CD4-positive, alpha-beta T cell (primary cell): ENCODE data around the gene PARD6G. TPM values are rescaled to one million over a fixed set of nuclear protein-coding genes. Genes with fewer than 3 reads are reported as not detected.
"Not testable (repeated sequence)": the region's sequence is repeated elsewhere in the genome, so short reads cannot be mapped to it uniquely, and the experiment has no call there.

ENCODE experiments used
- ATAC-seq: fragments of 200-7000 bp; cut with Tn5 transposase; one replicate; pipeline ENCODE4 v1.10.0; 2022; ENCODE audit warnings: mild to moderate bottlenecking; ENCODE audit not compliant: poor library complexity
- CTCF ChIA-PET: fragments of 350-600 bp; sonication (Branson Sonifier 250); formaldehyde crosslinking; loops from one replicate; lab custom pipeline; 2021; ENCODE audit warnings: antibody characterized with exemption, inconsistent platforms; lab: Charles Lee
- POLR2A ChIA-PET: fragments of 350-600 bp; sonication (Branson Sonifier 250); formaldehyde crosslinking; loops from one replicate; lab custom pipeline; 2021; ENCODE audit warnings: antibody characterized with exemption, inconsistent platforms; lab: Charles Lee
- DNase-seq, 14 experiments: peaks; one replicate each; pipeline ENCODE4 v3.0.0-alpha.2; 2013 to 2020; ENCODE audit warnings: mixed read lengths in 2 of 14
- H3K27ac ChIP-seq, 2 donors: one replicate each; pipeline versions ENCODE4 v1.5.1 to v1.7.0; 2013; ENCODE audit warnings: low read length in 2 of 2, low read depth in 1 of 2, mild to moderate bottlenecking in 1 of 2
- H3K27me3 ChIP-seq, 2 experiments: 1 replicate in 1 of 2; 2 replicates in 1 of 2; pipeline versions ENCODE4 v1.6.1 to v1.7.0; 2013; ENCODE audit warnings: low read length in 2 of 2, control low read depth in 1 of 2, mild to moderate bottlenecking in 1 of 2, moderate library complexity in 1 of 2; ENCODE audit not compliant: insufficient read depth in 2 of 2, control insufficient read depth in 1 of 2
- H3K36me3 ChIP-seq: one replicate; pipeline ENCODE4 v1.6.1; 2013; ENCODE audit warnings: low read length, control low read depth; ENCODE audit not compliant: insufficient read depth
- H3K4me1 ChIP-seq: one replicate; pipeline ENCODE4 v1.6.1; 2013; ENCODE audit warnings: low read length, control low read depth; ENCODE audit not compliant: insufficient read depth
- H3K4me3 ChIP-seq: one replicate; pipeline ENCODE4 v1.5.1; 2013; ENCODE audit warnings: mild to moderate bottlenecking, low read length, moderate library complexity
- H3K9me3 ChIP-seq, 2 experiments: 1 replicate in 1 of 2; 2 replicates in 1 of 2; pipeline versions ENCODE4 v1.6.1 to v1.7.0; 2013; ENCODE audit warnings: low read length in 2 of 2, mild to moderate bottlenecking in 2 of 2, control low read depth in 1 of 2, moderate library complexity in 1 of 2; ENCODE audit not compliant: control insufficient read depth in 1 of 2, insufficient read depth in 1 of 2
- H3K27ac Mint-ChIP-seq: one replicate; pipeline ENCODE4 v1.8.0; 2020; ENCODE audit warnings: mixed read lengths
- H3K27me3 Mint-ChIP-seq: one replicate; pipeline ENCODE4 v1.8.0; 2021; ENCODE audit warnings: mixed read lengths
- H3K36me3 Mint-ChIP-seq: one replicate; pipeline ENCODE4 v1.8.0; 2021; ENCODE audit warnings: low read depth, mixed read lengths
- H3K4me1 Mint-ChIP-seq: one replicate; pipeline ENCODE4 v1.8.0; 2021; ENCODE audit warnings: low read depth, mixed read lengths
- H3K4me3 Mint-ChIP-seq: one replicate; pipeline ENCODE4 v1.8.0; 2020; ENCODE audit warnings: mild to moderate bottlenecking, mixed read lengths
- H3K9me3 Mint-ChIP-seq: one replicate; pipeline ENCODE4 v1.8.0; 2020; ENCODE audit warnings: mixed read lengths
- intact Hi-C, 2 experiments: fragments of 100-400 bp; cut with DNase I in 1 of 2; cut with micrococcal nuclease in 1 of 2; formaldehyde crosslinking; loops; one replicate each; pipeline versions ENCODE4 v1.15.1 to v1.9.0; 2023 to 2025; cut with DNase I, micrococcal nuclease
- total RNA-seq, 174 experiments: library from RNA in 2 of 174; stranded (reverse) in 2 of 174; gene quantifications; one replicate each; pipeline ENCODE4 v1.2.3 and lab custom pipeline; 2021 to 2026
- TF ChIP-seq, protein P1 (sequence below): fragments of 200-600 bp; IDR thresholded peaks from one replicate; pipeline ENCODE4 v1.8.0; 2022; ENCODE audit warnings: antibody characterized with exemption, mild to moderate bottlenecking

The PARD6G gene
- total RNA-seq, 2 experiments from 2014 or later = 0.38 to 1.1 TPM

DNA sequence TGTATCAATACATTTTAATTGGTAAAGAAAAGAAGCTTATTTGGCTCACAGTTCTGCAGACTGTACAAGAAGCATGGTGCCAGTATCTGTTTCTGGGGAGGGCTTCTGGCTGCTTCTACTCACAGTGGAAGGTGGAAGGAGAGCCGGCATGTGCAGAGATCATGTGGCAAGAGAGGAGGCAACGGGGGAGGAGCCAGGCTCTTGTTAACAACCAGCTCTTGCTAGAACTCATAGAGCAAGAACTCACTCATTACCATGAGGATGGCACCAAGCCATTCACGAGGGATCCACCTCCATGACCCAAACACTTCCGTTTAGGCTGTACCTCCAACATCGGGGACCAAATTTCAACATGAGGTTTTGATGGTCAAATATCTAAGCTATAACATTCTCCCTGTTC is 7.5 kb downstream of the PARD6G start:
- Mint-ChIP-seq H3K4me3 (no peak overlapping the region), H3K27me3 (peaks cover 61% of the 10 kb centered on the region), H3K27ac (no peak overlapping the region), H3K4me1 (no peaks in the 10 kb centered on the region), H3K36me3 (no peaks in the 10 kb centered on the region), H3K9me3 (no peaks in the 10 kb centered on the region)
- ATAC-seq = no peak
- Histone ChIP-seq H3K27me3 (peaks cover 9 to 20% of the 10 kb centered on the region in 2 experiments), H3K4me3 (no peak overlapping the region), H3K36me3 (no peaks in the 10 kb centered on the region), H3K9me3 (peaks cover 0 to 6% of the 10 kb centered on the region in 2 experiments), H3K27ac (no peak overlapping the region), H3K4me1 (no peaks in the 10 kb centered on the region)
- POLR2A ChIA-PET = no interaction called here
- TF ChIP-seq, protein P1, sequence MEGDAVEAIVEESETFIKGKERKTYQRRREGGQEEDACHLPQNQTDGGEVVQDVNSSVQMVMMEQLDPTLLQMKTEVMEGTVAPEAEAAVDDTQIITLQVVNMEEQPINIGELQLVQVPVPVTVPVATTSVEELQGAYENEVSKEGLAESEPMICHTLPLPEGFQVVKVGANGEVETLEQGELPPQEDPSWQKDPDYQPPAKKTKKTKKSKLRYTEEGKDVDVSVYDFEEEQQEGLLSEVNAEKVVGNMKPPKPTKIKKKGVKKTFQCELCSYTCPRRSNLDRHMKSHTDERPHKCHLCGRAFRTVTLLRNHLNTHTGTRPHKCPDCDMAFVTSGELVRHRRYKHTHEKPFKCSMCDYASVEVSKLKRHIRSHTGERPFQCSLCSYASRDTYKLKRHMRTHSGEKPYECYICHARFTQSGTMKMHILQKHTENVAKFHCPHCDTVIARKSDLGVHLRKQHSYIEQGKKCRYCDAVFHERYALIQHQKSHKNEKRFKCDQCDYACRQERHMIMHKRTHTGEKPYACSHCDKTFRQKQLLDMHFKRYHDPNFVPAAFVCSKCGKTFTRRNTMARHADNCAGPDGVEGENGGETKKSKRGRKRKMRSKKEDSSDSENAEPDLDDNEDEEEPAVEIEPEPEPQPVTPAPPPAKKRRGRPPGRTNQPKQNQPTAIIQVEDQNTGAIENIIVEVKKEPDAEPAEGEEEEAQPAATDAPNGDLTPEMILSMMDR = no peak
- intact Hi-C loops = no loop called here
- CTCF ChIA-PET = no interaction called here
- DNase-seq = no peak

- H3K9me3 ChIP-seq = peaks cover 0 to 6% of the 10 kb centered on the region in 2 experiments
- H3K4me3 Mint-ChIP-seq = no peak overlapping the region
- ChIA-PET CTCF (no interaction called here), POLR2A (no interaction called here)
- H3K27me3 Mint-ChIP-seq = peaks cover 50% of the 10 kb centered on the region
- H3K4me3 ChIP-seq = no peak overlapping the region
- ATAC-seq (no peak), DNase-seq (no peak)
- no peaks in the 10 kb centered on the region for H3K4me1 ChIP-seq
- H3K27ac Mint-ChIP-seq = no peak overlapping the region
- TF ChIP-seq, protein P1 = no peak
- intact Hi-C loops = no loop called here
- no peak overlapping the region for H3K27ac ChIP-seq
- no peaks in the 10 kb centered on the region for H3K9me3 Mint-ChIP-seq
- H3K27me3 ChIP-seq = peaks cover 5 to 10% of the 10 kb centered on the region in 2 experiments
- H3K36me3 Mint-ChIP-seq = no peaks in the 10 kb centered on the region
- no peaks in the 10 kb centered on the region for H3K36me3 ChIP-seq
- no peaks in the 10 kb centered on the region for H3K4me1 Mint-ChIP-seq
These were observed 8.6 kb downstream of the PARD6G start for GRCh38 chr18:80238651-80239260.

GRCh38 chr18:80237519-80237918 is 9.8 kb downstream of the PARD6G start:
- H3K4me3 ChIP-seq, H3K9me3 Mint-ChIP-seq, H3K27ac Mint-ChIP-seq, H3K4me1 Mint-ChIP-seq, intact Hi-C loops, H3K36me3 Mint-ChIP-seq, ATAC-seq, H3K27me3 ChIP-seq, CTCF ChIA-PET, H3K4me1 ChIP-seq, DNase-seq, H3K36me3 ChIP-seq, H3K9me3 ChIP-seq, H3K4me3 Mint-ChIP-seq, POLR2A ChIA-PET, H3K27ac ChIP-seq: not testable (repeated sequence)
- H3K27me3 Mint-ChIP-seq = peaks cover 38% of the 10 kb centered on the region

DNA sequence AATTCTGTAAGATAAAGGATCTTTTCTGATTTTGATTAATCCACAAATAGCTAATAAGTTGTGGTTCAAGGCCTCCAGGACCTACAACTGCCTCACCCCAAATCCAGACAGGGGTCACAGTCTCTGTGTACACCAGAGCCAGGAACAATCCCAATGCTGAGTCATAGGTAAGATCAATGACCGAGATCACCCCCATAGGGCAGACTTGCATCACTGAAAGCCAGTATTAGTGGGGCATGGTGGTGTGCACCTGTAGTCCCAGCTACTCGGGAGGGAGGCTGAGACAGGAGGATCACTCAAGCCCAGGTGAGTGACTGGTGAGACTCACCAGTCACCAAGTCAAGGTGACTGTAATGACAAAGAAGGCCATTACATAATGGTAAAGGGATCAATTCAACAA is 12.9 kb downstream of the PARD6G start:
- Mint-ChIP-seq H3K4me1 (no peaks in the 10 kb centered on the region), H3K27ac (no peak overlapping the region), H3K36me3 (no peaks in the 10 kb centered on the region), H3K27me3 (peaks cover 15% of the 10 kb centered on the region), H3K4me3 (no peak overlapping the region), H3K9me3 (no peaks in the 10 kb centered on the region)
- TF ChIP-seq, protein P1 = no peak
- H3K27me3 ChIP-seq = no peaks in the 10 kb centered on the region
- ChIA-PET POLR2A (no interaction called here), CTCF (no interaction called here)
- H3K9me3 ChIP-seq = peaks cover 0 to 6% of the 10 kb centered on the region in 2 experiments
- H3K36me3 ChIP-seq = no peaks in the 10 kb centered on the region
- DNase-seq (no peak), ATAC-seq (no peak)
- H3K4me3 ChIP-seq = no peak overlapping the region
- intact Hi-C loops = no loop called here
- no peaks in the 10 kb centered on the region for H3K4me1 ChIP-seq
- H3K27ac ChIP-seq = no peak overlapping the region
